LNCAP (cell line): ENCODE data around the gene STARD5.

ENCODE experiments used
- TF ChIP-seq, protein P1 (sequence below): fragments of 450-650 bp; IDR thresholded peaks from 2 replicates; pipeline ENCODE4 v1.5.1; 2017; ENCODE audit warnings: mild to moderate bottlenecking

STARD5 gene

GRCh38 chr15:81309647-81310450 lies 14.1 kb downstream of the STARD5 start:
- TF ChIP-seq, protein P1, sequence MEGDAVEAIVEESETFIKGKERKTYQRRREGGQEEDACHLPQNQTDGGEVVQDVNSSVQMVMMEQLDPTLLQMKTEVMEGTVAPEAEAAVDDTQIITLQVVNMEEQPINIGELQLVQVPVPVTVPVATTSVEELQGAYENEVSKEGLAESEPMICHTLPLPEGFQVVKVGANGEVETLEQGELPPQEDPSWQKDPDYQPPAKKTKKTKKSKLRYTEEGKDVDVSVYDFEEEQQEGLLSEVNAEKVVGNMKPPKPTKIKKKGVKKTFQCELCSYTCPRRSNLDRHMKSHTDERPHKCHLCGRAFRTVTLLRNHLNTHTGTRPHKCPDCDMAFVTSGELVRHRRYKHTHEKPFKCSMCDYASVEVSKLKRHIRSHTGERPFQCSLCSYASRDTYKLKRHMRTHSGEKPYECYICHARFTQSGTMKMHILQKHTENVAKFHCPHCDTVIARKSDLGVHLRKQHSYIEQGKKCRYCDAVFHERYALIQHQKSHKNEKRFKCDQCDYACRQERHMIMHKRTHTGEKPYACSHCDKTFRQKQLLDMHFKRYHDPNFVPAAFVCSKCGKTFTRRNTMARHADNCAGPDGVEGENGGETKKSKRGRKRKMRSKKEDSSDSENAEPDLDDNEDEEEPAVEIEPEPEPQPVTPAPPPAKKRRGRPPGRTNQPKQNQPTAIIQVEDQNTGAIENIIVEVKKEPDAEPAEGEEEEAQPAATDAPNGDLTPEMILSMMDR: no peak

DNA sequence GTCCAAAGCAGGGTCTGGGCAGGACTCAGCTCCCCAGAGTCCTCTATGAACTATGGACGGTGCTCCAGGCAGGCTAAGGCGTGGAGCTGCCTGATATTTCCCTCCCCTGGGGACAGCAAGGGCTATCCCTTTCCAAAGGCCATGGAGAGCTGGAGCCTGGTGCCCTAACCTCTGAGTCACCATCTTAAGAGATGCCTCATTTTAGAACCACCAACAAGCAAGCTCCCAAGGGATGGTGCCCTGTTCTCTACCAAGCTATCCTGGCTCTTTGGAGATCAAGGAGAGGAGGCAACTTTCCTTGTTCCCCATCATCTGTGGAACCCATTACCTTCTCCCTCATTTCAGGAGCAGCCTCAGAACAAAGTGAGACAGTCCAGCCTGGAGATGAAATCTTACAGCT lies 15.7 kb downstream of the STARD5 start:
- TF ChIP-seq, protein P1: no peak

GRCh38 chr15:81304226-81304625 lies 19.7 kb downstream of the STARD5 start:
- TF ChIP-seq, protein P1: no peak

GRCh38 chr15:81303244-81304225 lies 20.4 kb downstream of the STARD5 start:
- TF ChIP-seq, protein P1: no peak

DNA sequence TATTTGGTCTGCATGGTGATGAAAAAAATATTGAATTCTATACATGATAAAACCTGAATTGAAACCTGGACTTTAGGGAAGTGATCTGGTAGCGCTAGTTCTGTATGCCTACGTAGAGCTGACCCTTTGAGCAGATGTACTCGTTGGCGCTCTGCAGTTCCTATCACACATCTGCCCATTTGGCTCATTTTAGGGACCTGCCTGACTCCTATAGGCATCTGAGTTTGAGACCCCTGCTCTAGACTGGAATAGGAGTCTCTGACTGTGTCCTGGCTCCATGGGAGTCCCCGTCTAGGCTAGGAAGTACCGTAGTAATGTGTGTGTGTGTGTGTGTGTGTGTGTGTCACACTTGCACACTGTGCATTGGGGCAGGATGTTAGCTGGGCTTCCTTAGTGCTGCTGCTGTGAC lies 21.2 kb downstream of the STARD5 start:
- TF ChIP-seq, protein P1: no peak

GRCh38 chr15:81301815-81302399 lies 22.0 kb downstream of the STARD5 start:
- TF ChIP-seq, protein P1: no peak

DNA sequence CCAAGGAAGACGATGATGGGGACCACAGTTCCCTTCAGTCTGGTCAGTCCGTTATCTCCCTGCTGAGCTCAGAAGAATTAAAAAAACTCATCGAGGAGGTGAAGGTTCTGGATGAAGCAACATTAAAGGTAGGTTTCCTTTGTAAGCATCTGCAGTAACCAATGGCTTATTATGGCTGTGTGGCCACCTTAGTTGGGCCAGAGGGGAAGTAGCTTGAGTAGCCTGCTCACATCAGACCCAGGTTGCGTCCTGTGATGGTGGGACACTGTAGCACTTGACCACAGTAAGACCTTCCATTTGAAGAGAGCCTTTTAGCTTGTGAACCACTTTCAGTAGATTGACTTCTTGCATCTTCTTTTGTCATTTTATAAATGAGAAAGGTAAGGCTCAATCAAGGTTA lies 22.6 kb downstream of the STARD5 start:
- TF ChIP-seq, protein P1: no peak
